Panc1 (cell line): Measurements from ENCODE around the gene MED12L. TPM values are rescaled to one million over a fixed set of nuclear protein-coding genes. Genes with fewer than 3 reads are reported as not detected.

ENCODE experiments used
- ATAC-seq: fragments of 200-7000 bp; cut with Tn5 transposase; 2 replicates; pipeline ENCODE4 v1.9.1; 2020; ENCODE audit warnings: mild to moderate bottlenecking, moderate library complexity
- BruUV-seq: library from RNA; stranded (reverse); fragments of 400-500 nt; replicated peaks from 2 replicates; lab custom pipeline; 2021; lab: Mats Ljungman, UMichigan
- CTCF ChIA-PET: fragments of 300-600 bp; sonication (Branson Sonifier 250); formaldehyde crosslinking; loops from one replicate; lab custom pipeline; 2022; ENCODE audit warnings: antibody characterized with exemption; lab: Charles Lee
- POLR2A ChIA-PET: fragments of 300-600 bp; sonication (Branson Sonifier 250); formaldehyde crosslinking; loops from one replicate; lab custom pipeline; 2022; ENCODE audit warnings: antibody characterized with exemption; lab: Charles Lee
- DNase-seq: peaks from one replicate; pipeline ENCODE4 v3.0.0-alpha.2; 2010; ENCODE audit warnings: low read depth, low spot score
- H3K27ac ChIP-seq: 2 replicates; pipeline ENCODE4 v1.5.1; 2011; ENCODE audit warnings: mild to moderate bottlenecking, low read length, inconsistent platforms
- H3K27me3 ChIP-seq: fragments of 200-500 bp; sonication (Bioruptor generic); 2 replicates; pipeline ENCODE4 v1.6.0; 2014; ENCODE audit warnings: low read length, inconsistent platforms; ENCODE audit not compliant: control insufficient read depth, insufficient read depth
- H3K36me3 ChIP-seq: fragments of 200-500 bp; sonication (Bioruptor generic); 2 replicates; pipeline ENCODE4 v1.5.1; 2014; ENCODE audit warnings: inconsistent platforms, mild to moderate bottlenecking, low read length, moderate library complexity; ENCODE audit not compliant: control insufficient read depth, insufficient read depth
- H3K4me1 ChIP-seq: 2 replicates; pipeline ENCODE4 v1.5.1; 2011; ENCODE audit warnings: inconsistent platforms, mild to moderate bottlenecking, low read length, moderate library complexity; ENCODE audit not compliant: control insufficient read depth, insufficient read depth
- H3K4me3 ChIP-seq, 2 experiments: 2 replicates each; pipeline ENCODE4 v1.5.1; 2011 to 2012; ENCODE audit warnings: low read depth in 2 of 2, low read length in 2 of 2, mild to moderate bottlenecking in 2 of 2, inconsistent platforms in 1 of 2, moderate library complexity in 1 of 2
- H3K9me3 ChIP-seq: fragments of 200-500 bp; sonication (Bioruptor generic); 2 replicates; pipeline ENCODE4 v1.5.1; 2014; ENCODE audit warnings: low read depth, mild to moderate bottlenecking, inconsistent platforms, low read length, moderate library complexity; ENCODE audit not compliant: control insufficient read depth, insufficient read depth
- CTCF ChIP-seq: fragments of 450-650 bp; IDR thresholded peaks from 2 replicates; pipeline ENCODE4 v1.5.1; 2017; ENCODE audit warnings: mild to moderate bottlenecking
- POLR2AphosphoS5 ChIP-seq: IDR thresholded peaks from 2 replicates; pipeline ENCODE4 v1.6.1; 2012; ENCODE audit warnings: mild to moderate bottlenecking, low read depth, low read length, moderate library complexity
- REST ChIP-seq, 2 experiments: IDR thresholded peaks; 2 replicates each; pipeline ENCODE4 v1.6.1; 2011 to 2012; ENCODE audit warnings: low read depth in 2 of 2, control low read depth in 1 of 2, low read length in 1 of 2, mild to moderate bottlenecking in 1 of 2, moderate library complexity in 1 of 2; ENCODE audit not compliant: insufficient read depth in 1 of 2
- SIN3A ChIP-seq: IDR thresholded peaks from 2 replicates; pipeline ENCODE4 v1.6.1; 2012; ENCODE audit warnings: low read depth, mild to moderate bottlenecking, low read length, moderate library complexity, borderline replicate concordance; ENCODE audit not compliant: insufficient read depth
- TCF7L2 ChIP-seq: IDR thresholded peaks from 2 replicates; pipeline ENCODE4 v1.6.1; 2011; ENCODE audit warnings: mild to moderate bottlenecking, low read depth, low read length, inconsistent platforms
- in situ Hi-C: cut with HindIII; loops from 2 replicates; pipeline ENCODE4 v1.10.0; 2016; ENCODE audit warnings: low sequenced_read_pairs, low pct_unique_long_range_greater_than_20kb
- intact Hi-C: fragments of 100-400 bp; cut with micrococcal nuclease; formaldehyde crosslinking; loops from one replicate; pipeline ENCODE4 v1.10.0; 2022; ENCODE audit not compliant: unreplicated experiment
- total RNA-seq: library from RNA; stranded (reverse); gene quantifications from one replicate; pipeline ENCODE4 v1.2.1, GENCODE V29; 2021; ENCODE audit not compliant: unreplicated experiment

Gene MED12L
- total RNA-seq, 1 experiment from 2014 or later: 2.8 TPM

GRCh38 chr3:151214459-151214858, 129.0 kb downstream of the MED12L start:
- in situ Hi-C loops (no loop called here), intact Hi-C loops (no loop called here)
- ChIA-PET POLR2A (no interaction called here), CTCF (no interaction called here)
- TF ChIP-seq REST (IDR thresholded peaks at IDR 0.05; ENCODE audit: insufficient read depth in 1 of 2, low read depth in 2 of 2, low read length in 1 of 2) (no peak), SIN3A (no peak), TCF7L2 (no peak), CTCF (no peak), POLR2AphosphoS5 (no peak)
- Histone ChIP-seq H3K27me3 (no peaks in the 10 kb centered on the region), H3K36me3 (no peaks in the 10 kb centered on the region), H3K4me1 (no peaks in the 10 kb centered on the region), H3K4me3 (no peak overlapping the region), H3K27ac (no peak overlapping the region), H3K9me3 (no peaks in the 10 kb centered on the region)
- DNase-seq: no peak
- no TSS peak for BruUV-seq
- ATAC-seq: no peak

GRCh38 chr3:151216641-151217607, 131.5 kb downstream of the MED12L start:
- TF ChIP-seq SIN3A: no peak
- H3K36me3 ChIP-seq: no peaks in the 10 kb centered on the region
- intact Hi-C loops: no loop called here
- no peaks in the 10 kb centered on the region for H3K27me3 ChIP-seq
- H3K4me3 ChIP-seq: no peak overlapping the region
- in situ Hi-C loops: no loop called here
- no peaks in the 10 kb centered on the region for H3K4me1 ChIP-seq
- no TSS peak for BruUV-seq
- ChIA-PET POLR2A (no interaction called here), CTCF (no interaction called here)
- no peak for ATAC-seq
- no peak for DNase-seq
- no peaks in the 10 kb centered on the region for H3K9me3 ChIP-seq
- no peak overlapping the region for H3K27ac ChIP-seq

GRCh38 chr3:151218136-151218535, 132.7 kb downstream of the MED12L start:
- no peak for TF ChIP-seq TCF7L2
- TF ChIP-seq SIN3A: no peak
- TF ChIP-seq CTCF: no peak
- no peak for TF ChIP-seq POLR2AphosphoS5
- no peak for TF ChIP-seq REST (IDR thresholded peaks at IDR 0.05; ENCODE audit: insufficient read depth in 1 of 2, low read depth in 2 of 2, low read length in 1 of 2)
- in situ Hi-C loops (no loop called here), intact Hi-C loops (no loop called here)
- H3K4me1 ChIP-seq: no peaks in the 10 kb centered on the region
- no peak overlapping the region for H3K4me3 ChIP-seq
- H3K27ac ChIP-seq: no peak overlapping the region
- no peaks in the 10 kb centered on the region for H3K9me3 ChIP-seq
- no peaks in the 10 kb centered on the region for H3K27me3 ChIP-seq
- ChIA-PET POLR2A (interaction anchor here (0.6 kb wide), 1 partner anchor 366 kb away, joined by 3 read pairs; no protein-coding TSS in a partner anchor), CTCF (no interaction called here)
- DNase-seq (no peak), ATAC-seq (no peak)
- no peaks in the 10 kb centered on the region for H3K36me3 ChIP-seq
- BruUV-seq: no TSS peak
